HuH-7.5 (cell line): Measurements from ENCODE around the gene DDTL.
"Not testable (repeated sequence)": the region's sequence is repeated elsewhere in the genome, so short reads cannot be mapped to it uniquely, and the experiment has no call there.

Experiments
- DNase-seq: peaks from one replicate; pipeline ENCODE4 v3.0.0; 2011; ENCODE audit warnings: low spot score

DDTL gene

GRCh38 chr22:23966568-23966967 is at the start of gene DDTL:
Gene DDTL, plus strand, starts transcription at chr22:23966888. Its CDS starts 27 bp downstream, at chr22:23966915.
- DNase-seq, result not testable (repeated sequence)

DNA sequence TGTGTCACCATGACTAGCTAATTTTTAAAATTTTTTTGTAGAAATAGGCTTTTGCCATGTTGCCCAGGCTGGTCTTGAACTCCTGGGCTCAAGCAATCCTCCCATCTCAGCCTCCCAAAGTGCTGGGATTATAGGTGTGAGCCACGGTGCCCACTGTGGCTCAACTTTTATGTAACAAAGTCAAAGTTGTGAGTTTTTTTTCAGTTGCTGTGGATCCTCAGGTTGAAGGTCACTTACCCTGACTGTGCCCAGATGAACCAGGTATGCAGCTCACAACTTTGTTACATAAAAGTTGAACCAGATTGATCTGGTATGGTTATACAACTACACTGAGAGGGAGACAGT is 46.4 kb upstream of the DDTL start:
- not testable (repeated sequence) for DNase-seq

GRCh38 chr22:23921586-23922201 is 45.0 kb upstream of the DDTL start:
- DNase-seq, result not testable (repeated sequence)

DNA sequence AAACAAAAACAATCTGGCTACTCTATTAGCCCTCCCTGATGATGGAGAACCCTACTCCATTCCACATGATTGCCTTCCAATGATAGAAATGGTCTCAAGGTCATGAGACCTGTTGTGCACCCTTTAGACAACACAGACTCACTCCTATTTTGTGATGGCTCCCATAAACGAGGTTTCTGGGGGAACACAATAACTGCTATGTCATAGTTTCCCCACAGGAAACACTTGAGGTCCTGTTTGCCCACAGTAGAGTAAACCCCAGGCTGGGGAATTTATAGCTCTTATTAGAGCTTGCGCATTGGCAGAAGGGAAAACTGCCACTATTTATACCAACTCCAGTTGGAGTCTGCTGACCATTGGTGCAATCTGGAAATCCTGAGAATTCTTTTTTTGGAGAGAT is 43.8 kb upstream of the DDTL start:
- no peak for DNase-seq

DNA sequence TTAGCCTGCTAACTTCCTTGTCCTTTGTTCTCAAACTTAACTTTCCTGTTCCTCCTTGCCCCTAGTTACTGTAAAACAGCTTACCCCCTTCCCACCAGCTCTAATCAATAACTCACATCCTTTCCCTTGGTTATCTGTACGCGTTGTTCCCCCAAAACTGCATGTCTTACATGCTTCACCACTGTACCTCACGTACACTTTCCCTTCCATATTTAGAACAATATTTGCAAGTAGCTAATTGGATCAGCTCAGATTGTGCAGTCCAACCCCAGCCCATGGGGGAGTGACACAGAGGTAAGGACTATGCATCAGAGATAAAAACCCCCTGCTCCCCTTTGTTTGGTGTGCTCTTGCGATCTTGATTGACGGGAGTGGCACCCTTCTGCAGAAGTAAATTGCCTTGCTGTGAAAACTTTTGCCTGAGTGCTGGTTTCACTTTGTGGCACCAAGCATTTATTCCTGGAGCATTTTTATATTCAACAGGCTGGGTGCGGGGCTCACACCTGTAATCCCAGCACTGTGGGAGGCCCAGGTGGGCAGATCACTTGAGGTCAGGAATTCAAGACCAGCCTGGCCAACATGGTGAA is 41.6 kb upstream of the DDTL start:
- no peak for DNase-seq

DNA sequence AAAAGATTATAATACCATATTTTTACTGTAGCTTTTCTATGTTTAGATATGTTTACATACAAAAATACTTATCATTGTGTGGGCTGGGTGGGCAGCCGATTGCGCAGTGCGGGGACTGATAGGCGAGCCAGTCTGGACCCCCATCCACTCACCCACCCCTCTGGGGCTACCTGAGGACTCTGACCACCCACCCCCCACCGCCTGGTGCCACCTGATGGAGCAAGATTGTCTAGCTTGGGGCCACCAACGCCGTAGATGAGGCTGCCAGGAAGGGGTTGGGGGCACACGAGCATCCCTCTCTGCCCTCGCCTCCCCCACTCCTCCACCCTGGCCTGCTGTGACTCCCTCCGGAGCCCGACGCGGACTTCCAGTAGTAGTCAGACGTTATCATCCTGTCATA is 40.1 kb upstream of the DDTL start:
- no peak for DNase-seq

DNA sequence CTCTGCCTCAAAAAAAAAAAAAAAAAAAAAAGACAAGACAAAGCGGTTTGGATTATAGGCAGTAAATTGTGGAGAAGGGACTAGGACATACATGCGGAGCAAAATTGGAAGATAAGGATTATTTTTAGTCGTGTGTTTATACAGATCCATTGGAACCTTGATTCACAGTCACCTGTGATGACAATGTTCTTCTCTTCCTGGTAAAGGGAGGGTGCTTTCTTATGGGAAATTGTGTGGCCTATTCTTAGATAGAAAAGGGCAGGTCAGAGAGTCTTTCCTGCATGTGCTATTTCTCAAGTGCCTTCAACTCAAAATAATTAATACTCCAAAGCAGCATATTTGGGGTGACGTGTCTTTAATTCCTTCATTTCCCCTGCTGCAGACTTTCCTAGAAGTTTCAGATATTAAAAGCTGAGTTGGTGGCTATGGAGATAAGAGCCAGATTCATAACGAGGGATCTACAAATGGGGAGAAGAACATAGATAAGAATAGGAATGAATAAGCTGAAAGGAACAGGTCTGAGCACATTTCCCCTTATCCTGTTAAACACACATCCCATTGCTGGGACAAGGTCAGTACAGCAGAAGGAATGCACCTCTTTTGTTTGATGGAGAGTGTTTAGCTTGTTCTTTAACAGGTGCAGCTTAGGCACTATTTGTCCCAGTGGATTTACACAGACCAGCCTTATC is 28.2 kb upstream of the DDTL start:
- DNase-seq, result no peak

- DNase-seq, result no peak
These were observed 27.7 kb upstream of the DDTL start for GRCh38 chr22:23939017-23939357.

- not testable (repeated sequence) for DNase-seq
These were observed 26.5 kb upstream of the DDTL start for GRCh38 chr22:23940166-23940565.

DNA sequence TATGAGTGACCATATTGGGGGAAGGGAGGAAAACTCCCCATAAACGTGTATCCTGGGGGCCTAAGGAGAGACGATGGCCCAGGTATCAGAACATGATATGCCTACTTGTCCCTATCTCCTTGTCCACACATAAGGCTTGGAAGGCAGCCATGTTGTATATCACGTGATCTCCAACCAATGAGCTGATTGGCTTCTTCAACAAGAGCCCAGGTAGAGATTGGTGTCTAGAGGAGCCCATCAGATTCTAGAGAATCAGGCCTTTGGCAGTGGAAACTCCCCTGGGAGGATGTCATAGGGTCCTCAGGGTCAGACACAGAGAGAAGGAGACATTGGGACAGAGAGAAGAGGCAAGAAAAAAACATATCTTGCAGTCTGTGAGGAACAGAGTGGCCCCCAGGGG is 19.3 kb upstream of the DDTL start:
- not testable (repeated sequence) for DNase-seq

DNA sequence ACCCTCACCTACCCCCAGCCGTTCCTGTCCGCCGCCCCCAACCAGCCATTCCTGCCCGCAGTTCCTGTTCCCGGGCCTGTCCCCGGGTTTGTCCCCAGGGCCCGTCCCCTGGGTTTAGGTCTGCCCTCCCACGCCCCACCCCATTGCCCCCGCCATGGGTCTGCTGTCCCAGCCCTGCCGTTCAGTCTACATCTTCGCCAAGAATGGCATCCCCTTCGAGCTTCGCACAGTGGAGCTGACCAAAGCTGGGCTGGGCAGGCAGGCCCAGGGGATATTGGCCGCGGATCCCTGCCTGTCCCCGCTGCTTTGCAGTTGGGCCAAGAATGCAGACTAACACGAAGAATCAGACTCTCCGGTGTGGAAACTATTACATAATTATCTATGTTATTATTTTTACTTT is 16.9 kb upstream of the DDTL start:
- not testable (repeated sequence) for DNase-seq

DNA sequence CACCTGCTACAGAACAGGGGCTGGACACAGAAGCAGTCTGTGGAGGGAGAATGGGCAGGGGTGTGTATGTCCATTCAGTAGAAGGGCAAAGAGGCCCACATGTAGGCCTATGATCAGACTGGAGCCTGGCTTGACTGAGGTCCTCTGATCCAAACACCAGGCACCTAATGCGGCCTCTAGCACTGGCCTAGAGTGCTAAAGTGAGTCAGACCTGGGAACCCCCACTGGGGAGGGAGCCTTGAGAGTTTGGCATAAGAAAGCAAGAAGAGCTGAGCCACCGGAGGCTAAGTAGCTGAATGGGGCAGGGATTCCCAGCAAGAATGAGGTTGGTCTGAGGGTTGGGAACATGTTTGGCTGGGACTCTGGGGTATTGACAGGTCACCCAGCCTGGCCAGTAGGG is 15.3 kb upstream of the DDTL start:
- not testable (repeated sequence) for DNase-seq

DNA sequence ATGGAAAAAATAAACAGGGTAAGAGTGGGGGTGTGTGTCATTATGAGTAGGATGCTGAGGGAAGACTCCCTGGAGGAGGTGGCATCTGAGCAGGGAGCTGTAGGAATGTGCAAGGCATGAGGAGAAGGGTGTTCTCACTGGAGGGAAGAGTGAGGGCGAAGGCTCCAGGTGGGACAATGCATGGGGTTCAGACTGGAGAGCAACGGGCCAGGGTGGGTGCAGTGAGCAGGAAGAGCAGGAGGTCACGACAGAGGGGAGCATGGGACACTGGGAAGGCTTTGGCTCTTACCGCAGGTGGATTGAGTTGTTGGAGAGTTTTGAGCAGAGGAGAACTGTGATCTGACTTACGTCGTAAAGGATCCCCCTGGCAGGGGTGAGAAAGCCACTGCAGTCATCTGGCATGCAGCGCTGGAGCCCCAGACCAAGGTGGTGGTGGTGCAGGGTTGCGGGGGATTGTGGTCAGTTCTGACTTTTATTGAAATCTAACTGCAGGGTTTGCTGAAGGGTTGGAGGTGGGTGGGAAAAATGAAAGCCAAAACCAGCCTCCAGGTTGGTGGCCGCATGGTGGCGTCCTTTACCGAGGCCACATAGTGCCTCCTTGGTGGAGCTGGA is 13.8 kb upstream of the DDTL start:
- not testable (repeated sequence) for DNase-seq

DNA sequence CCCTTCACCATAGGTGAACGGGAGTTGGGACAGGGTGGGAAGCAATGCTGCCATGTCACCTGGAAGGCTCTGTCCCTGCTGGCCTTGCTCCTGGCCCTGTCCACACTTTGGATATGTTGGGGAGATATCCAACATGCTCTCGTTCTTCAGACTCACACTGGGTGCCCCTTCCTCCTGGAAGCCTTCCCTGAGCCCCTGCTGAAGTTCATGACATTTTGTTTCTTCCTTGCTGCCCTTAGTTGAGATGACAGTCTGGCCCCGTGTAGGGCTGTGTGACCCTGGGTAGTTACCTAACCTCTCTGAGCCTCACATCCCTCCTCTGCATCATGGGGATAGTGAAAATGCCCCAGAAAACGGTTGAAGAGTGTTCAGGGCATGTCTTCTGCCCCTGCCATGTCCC is 13.2 kb upstream of the DDTL start:
- DNase-seq, result not testable (repeated sequence)

DNA sequence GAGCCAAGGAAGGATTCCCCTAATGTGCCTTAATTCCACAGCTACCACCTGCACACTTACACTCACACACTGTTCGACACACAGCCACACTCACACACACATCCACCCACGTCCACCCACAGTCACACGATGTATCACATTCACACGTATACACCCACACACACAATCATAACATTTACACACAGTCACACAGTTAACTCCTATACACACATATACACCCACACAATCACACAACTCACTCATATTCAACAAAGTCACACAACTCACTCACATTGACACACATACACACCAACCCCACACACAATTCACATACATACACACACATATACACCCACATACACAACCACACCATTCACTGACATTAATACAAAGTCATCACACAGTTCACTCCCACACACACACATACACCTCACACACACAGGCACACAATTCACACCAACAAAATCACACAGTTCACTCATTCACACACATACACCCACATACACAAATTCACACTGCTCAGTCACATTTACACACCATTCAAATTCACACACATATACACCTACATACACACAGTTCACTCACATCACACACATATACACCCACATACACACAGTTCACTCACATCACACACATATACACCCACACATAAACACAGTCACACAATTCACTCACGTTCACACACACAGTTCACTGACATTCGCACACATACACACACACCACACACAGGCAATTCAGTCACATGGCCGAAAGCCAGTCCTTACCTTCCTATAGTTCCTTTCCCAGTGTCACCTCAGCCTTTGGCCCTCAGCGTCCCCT is 12.3 kb upstream of the DDTL start:
- not testable (repeated sequence) for DNase-seq

- DNase-seq, result not testable (repeated sequence)
These were observed 11.7 kb upstream of the DDTL start for GRCh38 chr22:23954991-23955305.

GRCh38 chr22:23955886-23956285 is 10.8 kb upstream of the DDTL start:
- DNase-seq, result not testable (repeated sequence)

GRCh38 chr22:23956301-23956900 is 10.3 kb upstream of the DDTL start:
- not testable (repeated sequence) for DNase-seq

DNA sequence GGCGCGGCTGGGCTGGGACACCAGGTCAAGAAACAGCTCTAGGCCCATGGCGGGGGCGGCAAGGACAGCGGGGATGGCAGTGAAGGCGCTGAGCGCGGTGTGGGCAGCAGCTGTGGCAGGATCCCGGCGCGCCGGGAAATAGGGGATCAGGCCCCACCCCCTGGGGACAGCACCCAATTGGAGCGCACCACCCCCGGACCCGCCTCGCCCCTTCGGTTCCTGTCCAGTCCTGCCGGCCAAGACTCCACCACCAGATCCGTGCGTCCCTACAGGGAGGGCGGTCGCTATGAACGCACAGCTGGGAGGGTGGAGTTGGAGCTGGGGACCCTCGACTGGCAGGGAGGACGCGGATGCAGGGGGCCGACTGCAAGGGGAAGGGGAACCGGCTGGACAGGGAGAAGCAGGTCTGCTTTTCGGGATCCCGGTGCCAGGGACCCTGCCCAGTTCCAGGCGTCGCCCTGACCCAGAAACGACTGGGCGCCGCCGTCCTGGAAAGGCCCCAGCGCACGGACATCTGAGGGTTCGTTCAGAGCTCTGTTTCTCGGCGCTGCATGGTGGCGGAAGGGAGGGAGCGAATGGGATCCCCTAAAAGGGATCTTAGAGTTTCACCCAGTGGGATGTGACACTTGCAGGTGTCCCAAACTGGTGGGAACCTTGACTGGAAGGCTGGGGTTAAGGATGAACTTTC is 5.5 kb upstream of the DDTL start, which contains the start of gene GSTT2B:
Gene GSTT2B, minus strand, starts transcription at position 112 of the 688 bp plus-strand sequence. Its CDS starts 64 bp downstream, at position 48.
- DNase-seq, result not testable (repeated sequence)

- not testable (repeated sequence) for DNase-seq
These were observed 594 bp upstream of the DDTL start for GRCh38 chr22:23966094-23966493.

GRCh38 chr22:23969071-23969470 is 2.4 kb downstream of the DDTL start:
- no peak for DNase-seq
